Brain microvascular endothelial cell (primary cell): ENCODE results near the gene BICRA.

Source experiments
- DNase-seq: peaks from one replicate; pipeline ENCODE4 v3.0.0-alpha.2; 2020
- H3K27ac ChIP-seq: fragments of 250-450 bp; sonication (Bioruptor Pico); 2 replicates; pipeline ENCODE4 v1.5.1; 2020; ENCODE audit warnings: mild to moderate bottlenecking, moderate library complexity
- H3K27me3 ChIP-seq: fragments of 250-450 bp; sonication (Bioruptor Pico); replicated peaks from 2 replicates; pipeline ENCODE4 v1.5.1; 2020; ENCODE audit warnings: mild to moderate bottlenecking
- H3K36me3 ChIP-seq: fragments of 250-450 bp; sonication (Bioruptor Pico); replicated peaks from 2 replicates; pipeline ENCODE4 v1.5.1; 2020; ENCODE audit warnings: mild to moderate bottlenecking
- H3K4me3 ChIP-seq: 2 replicates; pipeline ENCODE4 v1.5.1; 2011; ENCODE audit warnings: low read depth, mild to moderate bottlenecking, control low read depth, low read length, moderate library complexity
- CTCF ChIP-seq: IDR thresholded peaks from 2 replicates; pipeline ENCODE4 v1.5.1; 2011; ENCODE audit warnings: low read depth, mild to moderate bottlenecking, moderate library complexity, low read length, control low read depth, inconsistent platforms; ENCODE audit errors: missing control alignments
- in situ Hi-C: cut with HindIII; loops from 2 replicates; pipeline ENCODE4 v1.10.0; 2017; ENCODE audit warnings: low sequenced_read_pairs, low pct_ligation_motif_present

BICRA gene

DNA sequence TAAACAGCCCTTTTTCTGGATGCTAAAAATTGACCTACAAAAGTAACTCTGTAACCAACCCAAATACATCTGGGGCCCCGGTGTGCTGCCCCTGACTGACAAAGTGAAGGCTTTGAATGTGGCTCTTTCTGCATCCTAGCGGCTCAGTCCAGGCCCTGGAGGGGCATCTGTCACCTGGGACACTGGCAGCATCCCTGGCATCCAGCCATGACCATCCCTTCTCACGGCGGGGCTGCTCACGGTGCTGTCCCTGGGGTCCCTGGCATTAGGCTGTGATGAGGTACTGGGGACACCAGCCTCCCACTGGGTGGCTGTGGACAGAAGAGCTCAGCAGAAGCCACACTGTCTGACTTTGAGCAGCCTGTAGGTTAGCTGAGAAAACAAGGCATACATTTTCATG is 34.3 kb downstream of the BICRA start:
- Histone ChIP-seq H3K27me3 (no peaks in the 10 kb centered on the region), H3K4me3 (no peak overlapping the region), H3K36me3 (peaks cover 3% of the 10 kb centered on the region), H3K27ac (no peak overlapping the region)
- no peak for TF ChIP-seq CTCF
- in situ Hi-C loops, result no loop called here
- DNase-seq, result no peak

GRCh38 chr19:47644199-47644598 is 35.3 kb downstream of the BICRA start:
- in situ Hi-C loops, result no loop called here
- no peaks in the 10 kb centered on the region for H3K27me3 ChIP-seq
- H3K36me3 ChIP-seq, result peaks cover 3% of the 10 kb centered on the region
- H3K4me3 ChIP-seq, result no peak overlapping the region
- no peak for TF ChIP-seq CTCF
- no peak overlapping the region for H3K27ac ChIP-seq
- no peak for DNase-seq

GRCh38 chr19:47644743-47645482 is 36.0 kb downstream of the BICRA start:
- TF ChIP-seq CTCF, result no peak
- Histone ChIP-seq H3K27me3 (no peaks in the 10 kb centered on the region), H3K27ac (no peak overlapping the region), H3K4me3 (no peak overlapping the region), H3K36me3 (peaks cover 3% of the 10 kb centered on the region)
- no peak for DNase-seq
- in situ Hi-C loops, result no loop called here

GRCh38 chr19:47646924-47647323 is 38.0 kb downstream of the BICRA start:
- in situ Hi-C loops, result no loop called here
- Histone ChIP-seq H3K36me3 (peaks cover 2% of the 10 kb centered on the region), H3K4me3 (no peak overlapping the region), H3K27ac (no peak overlapping the region), H3K27me3 (no peaks in the 10 kb centered on the region)
- no peak for TF ChIP-seq CTCF
- DNase-seq, result no peak

- H3K4me3 ChIP-seq, result no peak overlapping the region
- no peak overlapping the region for H3K27ac ChIP-seq
- no peaks in the 10 kb centered on the region for H3K27me3 ChIP-seq
- no peak for TF ChIP-seq CTCF
- DNase-seq, result no peak
- in situ Hi-C loops, result no loop called here
- H3K36me3 ChIP-seq, result peaks cover 2% of the 10 kb centered on the region
These were observed 40.7 kb downstream of the BICRA start for GRCh38 chr19:47649588-47649987.

GRCh38 chr19:47650700-47651099 is 41.8 kb downstream of the BICRA start:
- Histone ChIP-seq H3K36me3 (peaks cover 2% of the 10 kb centered on the region), H3K4me3 (no peak overlapping the region)
- in situ Hi-C loops, result no loop called here

More at GRCh38 chr19:47650700-47651099, 41.8 kb downstream of the BICRA start:
- Histone ChIP-seq H3K27ac (no peak overlapping the region), H3K27me3 (no peaks in the 10 kb centered on the region)
- no peak for TF ChIP-seq CTCF
- no peak for DNase-seq
